ENCODE measurements around the gene LEKR1.

The LEKR1 gene

GRCh38 chr3:157030712-157031111 is 204.6 kb downstream of the LEKR1 start:
- POLR2A ChIA-PET: no interaction called here
- TF ChIP-seq, protein P1, sequence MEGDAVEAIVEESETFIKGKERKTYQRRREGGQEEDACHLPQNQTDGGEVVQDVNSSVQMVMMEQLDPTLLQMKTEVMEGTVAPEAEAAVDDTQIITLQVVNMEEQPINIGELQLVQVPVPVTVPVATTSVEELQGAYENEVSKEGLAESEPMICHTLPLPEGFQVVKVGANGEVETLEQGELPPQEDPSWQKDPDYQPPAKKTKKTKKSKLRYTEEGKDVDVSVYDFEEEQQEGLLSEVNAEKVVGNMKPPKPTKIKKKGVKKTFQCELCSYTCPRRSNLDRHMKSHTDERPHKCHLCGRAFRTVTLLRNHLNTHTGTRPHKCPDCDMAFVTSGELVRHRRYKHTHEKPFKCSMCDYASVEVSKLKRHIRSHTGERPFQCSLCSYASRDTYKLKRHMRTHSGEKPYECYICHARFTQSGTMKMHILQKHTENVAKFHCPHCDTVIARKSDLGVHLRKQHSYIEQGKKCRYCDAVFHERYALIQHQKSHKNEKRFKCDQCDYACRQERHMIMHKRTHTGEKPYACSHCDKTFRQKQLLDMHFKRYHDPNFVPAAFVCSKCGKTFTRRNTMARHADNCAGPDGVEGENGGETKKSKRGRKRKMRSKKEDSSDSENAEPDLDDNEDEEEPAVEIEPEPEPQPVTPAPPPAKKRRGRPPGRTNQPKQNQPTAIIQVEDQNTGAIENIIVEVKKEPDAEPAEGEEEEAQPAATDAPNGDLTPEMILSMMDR (IDR thresholded peaks at IDR 0.05; ENCODE audit: control extremely low read depth, extremely low read depth, low read depth, missing control alignments): no peak
- DNase-seq (ENCODE audit: extremely low spot score): no peak
- CTCF ChIA-PET: interaction anchor here (0.6 to 2.1 kb wide), 3 partner anchors 15 to 46 kb away, joined by 3 to 7 read pairs (median 3); no protein-coding TSS in a partner anchor

DNA sequence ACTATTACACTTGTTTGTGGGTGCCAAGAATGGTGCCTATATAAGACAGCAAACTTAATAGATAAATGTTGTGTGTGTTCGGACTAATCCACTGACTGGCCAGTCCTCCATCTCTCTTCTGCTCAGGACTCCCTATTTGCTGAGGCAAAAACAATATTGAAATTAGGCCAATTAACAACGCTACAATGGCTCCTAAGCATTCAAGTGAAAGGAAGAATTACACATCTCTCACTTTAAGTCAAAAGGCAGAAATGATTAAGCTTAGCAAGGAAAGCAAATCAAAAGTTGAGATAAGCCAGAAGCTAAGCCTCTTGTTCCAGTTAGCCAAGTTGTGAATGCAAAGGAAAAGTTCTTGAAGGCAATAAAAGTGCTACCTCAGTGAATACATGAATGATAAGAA is 206.8 kb downstream of the LEKR1 start:
- CTCF ChIA-PET: interaction anchor here (1.0 to 1.5 kb wide), 4 partner anchors 9 to 70 kb away, joined by 3 to 5 read pairs (median 4); no protein-coding TSS in a partner anchor
- POLR2A ChIA-PET: no interaction called here
- TF ChIP-seq, protein P1 (IDR thresholded peaks at IDR 0.05; ENCODE audit: control extremely low read depth, extremely low read depth, low read depth, missing control alignments): no peak
- no peak for DNase-seq (ENCODE audit: extremely low spot score)

DNA sequence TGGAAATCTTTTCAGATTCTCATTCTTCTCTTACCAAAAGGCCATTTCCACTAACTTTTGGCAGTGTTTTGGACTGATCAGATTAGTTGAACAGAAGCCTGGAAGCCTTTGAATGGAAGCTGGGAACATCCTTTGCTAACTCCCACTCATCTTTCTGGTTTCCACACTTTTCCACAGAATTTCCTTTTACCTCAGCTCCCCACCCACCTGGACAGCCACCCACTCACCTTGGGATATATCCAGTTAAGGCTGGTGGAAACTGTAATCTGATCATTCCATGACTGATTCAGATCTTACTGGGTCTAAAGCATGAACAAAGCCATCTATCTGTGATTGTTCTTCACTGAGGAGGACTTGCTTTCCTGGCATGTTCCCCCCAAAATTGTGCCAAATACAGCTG is 214.3 kb downstream of the LEKR1 start:
- ChIA-PET CTCF (interaction anchor here (0.7 kb wide), 1 partner anchor 22 kb away, joined by 3 read pairs; no protein-coding TSS in a partner anchor), POLR2A (no interaction called here)
- no peak for DNase-seq (ENCODE audit: extremely low spot score)
- TF ChIP-seq, protein P1 (IDR thresholded peaks at IDR 0.05; ENCODE audit: control extremely low read depth, extremely low read depth, low read depth, missing control alignments): no peak

DNA sequence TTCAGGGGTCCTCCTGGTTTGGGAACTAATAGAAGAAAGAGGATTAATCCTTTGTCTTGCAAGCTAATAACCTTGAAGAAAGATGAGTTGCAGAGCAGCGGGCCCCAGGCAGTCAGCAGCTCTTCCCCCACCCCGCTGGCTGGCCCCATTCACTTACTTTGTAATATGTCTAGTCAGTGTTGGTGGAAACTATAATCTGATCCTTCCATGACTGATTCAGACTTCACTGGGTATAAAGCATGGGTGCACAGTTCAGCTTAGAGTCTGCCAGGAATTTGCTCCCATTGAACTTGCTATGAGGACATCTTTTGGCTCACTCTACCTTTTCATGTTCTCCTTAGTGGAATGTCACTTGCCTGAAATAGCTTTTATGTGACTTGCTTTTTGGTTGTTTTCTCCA is 216.1 kb downstream of the LEKR1 start:
- DNase-seq (ENCODE audit: extremely low spot score): no peak
- ChIA-PET CTCF (interaction anchor here (0.9 to 1.5 kb wide), 2 partner anchors 9 kb away, joined by 3 to 4 read pairs; no protein-coding TSS in a partner anchor), POLR2A (no interaction called here)
- TF ChIP-seq, protein P1 (IDR thresholded peaks at IDR 0.05; ENCODE audit: control extremely low read depth, extremely low read depth, low read depth, missing control alignments): no peak

GRCh38 chr3:157043771-157044170 is 217.6 kb downstream of the LEKR1 start:
- TF ChIP-seq, protein P1 (IDR thresholded peaks at IDR 0.05; ENCODE audit: control extremely low read depth, extremely low read depth, low read depth, missing control alignments): no peak
- ChIA-PET POLR2A (no interaction called here), CTCF (interaction anchor here (1.0 to 1.5 kb wide), 3 partner anchors 19 to 327 kb away, joined by 3 read pairs; no protein-coding TSS in a partner anchor)
- DNase-seq (ENCODE audit: extremely low spot score): no peak

GRCh38 chr3:157045238-157045850 is 219.2 kb downstream of the LEKR1 start:
- POLR2A ChIA-PET: no interaction called here
- DNase-seq (ENCODE audit: extremely low spot score): no peak
- TF ChIP-seq, protein P1 (IDR thresholded peaks at IDR 0.05; ENCODE audit: control extremely low read depth, extremely low read depth, low read depth, missing control alignments): no peak
- CTCF ChIA-PET: interaction anchor here (0.9 to 1.2 kb wide), 2 partner anchors 15 to 19 kb away, joined by 3 read pairs; no protein-coding TSS in a partner anchor
